CD4-positive, alpha-beta T cell treated with Interferon alpha-2 for 1 hour (primary cell): ENCODE data around the gene LEO1.
A peak's percentile ranks its signal among the peaks of the same experiment; 100 is the strongest.

Experiments used
- DNase-seq, 2 donors: peaks; one replicate each; pipeline ENCODE4 v3.0.0-alpha.2; 2020 to 2022

The LEO1 gene

GRCh38 chr15:51926809-51927208, 44.8 kb downstream of the LEO1 start:
- DNase-seq: no peak

- DNase-seq: no peak
Observed at GRCh38 chr15:51924156-51925068, 47.2 kb downstream of the LEO1 start.

- no peak for DNase-seq
Observed at GRCh38 chr15:51917493-51917892, 54.1 kb downstream of the LEO1 start.

- DNase-seq: no peak
Observed at GRCh38 chr15:51912528-51912927, 59.0 kb downstream of the LEO1 start.

- no peak for DNase-seq
Observed at GRCh38 chr15:51909584-51909983, 62.0 kb downstream of the LEO1 start.

GRCh38 chr15:51908316-51908715, 63.3 kb downstream of the LEO1 start:
- no peak for DNase-seq

GRCh38 chr15:51907136-51907862, 64.3 kb downstream of the LEO1 start:
- no peak for DNase-seq

- DNase-seq: no peak
Observed at GRCh38 chr15:51904931-51905330, 66.6 kb downstream of the LEO1 start.

- DNase-seq: no peak
Observed at GRCh38 chr15:51904421-51904820, 67.2 kb downstream of the LEO1 start.

- DNase-seq: no peak
Observed at GRCh38 chr15:51889486-51889885, 82.1 kb downstream of the LEO1 start.

GRCh38 chr15:51888593-51889195, 82.9 kb downstream of the LEO1 start:
- DNase-seq: peak in 1 of 2 donors; percentile 34
